D721Med (cell line): ENCODE measurements around the gene PAX5.

Experiments
- DNase-seq: peaks from one replicate; pipeline ENCODE4 v3.0.0; 2011; ENCODE audit warnings: low spot score; ENCODE audit not compliant: insufficient read length
- FAIRE-seq: peaks from 2 replicates; lab custom pipeline; 2011; peaks lifted over from hg19 to GRCh38; lab: Jason Lieb, UNC
- TF ChIP-seq, protein P1 (sequence below): IDR thresholded peaks from 2 replicates; pipeline ENCODE4 v1.5.1; 2012; ENCODE audit warnings: mild to moderate bottlenecking, control low read depth; ENCODE audit not compliant: insufficient read depth; ENCODE audit errors: missing control alignments

Gene PAX5

GRCh38 chr9:36842560-36843530, 191.2 kb downstream of the PAX5 start:
- FAIRE-seq (no peak), DNase-seq (no peak)
- TF ChIP-seq, protein P1, sequence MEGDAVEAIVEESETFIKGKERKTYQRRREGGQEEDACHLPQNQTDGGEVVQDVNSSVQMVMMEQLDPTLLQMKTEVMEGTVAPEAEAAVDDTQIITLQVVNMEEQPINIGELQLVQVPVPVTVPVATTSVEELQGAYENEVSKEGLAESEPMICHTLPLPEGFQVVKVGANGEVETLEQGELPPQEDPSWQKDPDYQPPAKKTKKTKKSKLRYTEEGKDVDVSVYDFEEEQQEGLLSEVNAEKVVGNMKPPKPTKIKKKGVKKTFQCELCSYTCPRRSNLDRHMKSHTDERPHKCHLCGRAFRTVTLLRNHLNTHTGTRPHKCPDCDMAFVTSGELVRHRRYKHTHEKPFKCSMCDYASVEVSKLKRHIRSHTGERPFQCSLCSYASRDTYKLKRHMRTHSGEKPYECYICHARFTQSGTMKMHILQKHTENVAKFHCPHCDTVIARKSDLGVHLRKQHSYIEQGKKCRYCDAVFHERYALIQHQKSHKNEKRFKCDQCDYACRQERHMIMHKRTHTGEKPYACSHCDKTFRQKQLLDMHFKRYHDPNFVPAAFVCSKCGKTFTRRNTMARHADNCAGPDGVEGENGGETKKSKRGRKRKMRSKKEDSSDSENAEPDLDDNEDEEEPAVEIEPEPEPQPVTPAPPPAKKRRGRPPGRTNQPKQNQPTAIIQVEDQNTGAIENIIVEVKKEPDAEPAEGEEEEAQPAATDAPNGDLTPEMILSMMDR = no peak

DNA sequence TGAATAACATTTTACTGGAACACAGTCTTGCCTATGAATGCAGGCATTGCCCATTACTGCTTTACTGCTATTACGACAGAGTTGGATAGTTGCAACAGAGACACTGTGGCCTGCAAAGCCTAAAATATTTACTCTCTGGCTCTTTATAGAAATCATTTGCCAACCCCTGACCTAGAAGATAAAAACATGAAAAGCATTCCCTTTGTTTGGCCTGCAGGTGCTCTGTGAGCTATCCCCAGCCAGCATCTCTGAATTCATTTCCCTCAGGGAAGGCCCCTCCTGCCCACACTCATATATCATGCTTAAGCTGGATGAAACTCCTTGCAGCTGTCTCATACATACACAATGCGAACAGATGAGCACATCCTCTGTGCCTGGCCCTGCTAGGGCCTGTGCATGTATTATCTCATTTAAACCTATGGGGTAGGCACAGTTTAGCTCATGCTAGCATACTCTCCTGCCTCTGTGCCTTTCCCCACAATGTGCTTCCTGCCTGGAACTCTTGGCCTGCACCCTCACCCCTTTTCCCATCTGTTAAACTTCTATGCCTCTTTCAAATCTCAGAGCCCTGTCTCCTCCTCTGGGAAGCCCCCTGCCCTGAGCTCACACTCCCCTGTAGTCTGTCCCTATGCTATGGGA, 193.1 kb downstream of the PAX5 start:
- DNase-seq (no peak), FAIRE-seq (no peak)

DNA sequence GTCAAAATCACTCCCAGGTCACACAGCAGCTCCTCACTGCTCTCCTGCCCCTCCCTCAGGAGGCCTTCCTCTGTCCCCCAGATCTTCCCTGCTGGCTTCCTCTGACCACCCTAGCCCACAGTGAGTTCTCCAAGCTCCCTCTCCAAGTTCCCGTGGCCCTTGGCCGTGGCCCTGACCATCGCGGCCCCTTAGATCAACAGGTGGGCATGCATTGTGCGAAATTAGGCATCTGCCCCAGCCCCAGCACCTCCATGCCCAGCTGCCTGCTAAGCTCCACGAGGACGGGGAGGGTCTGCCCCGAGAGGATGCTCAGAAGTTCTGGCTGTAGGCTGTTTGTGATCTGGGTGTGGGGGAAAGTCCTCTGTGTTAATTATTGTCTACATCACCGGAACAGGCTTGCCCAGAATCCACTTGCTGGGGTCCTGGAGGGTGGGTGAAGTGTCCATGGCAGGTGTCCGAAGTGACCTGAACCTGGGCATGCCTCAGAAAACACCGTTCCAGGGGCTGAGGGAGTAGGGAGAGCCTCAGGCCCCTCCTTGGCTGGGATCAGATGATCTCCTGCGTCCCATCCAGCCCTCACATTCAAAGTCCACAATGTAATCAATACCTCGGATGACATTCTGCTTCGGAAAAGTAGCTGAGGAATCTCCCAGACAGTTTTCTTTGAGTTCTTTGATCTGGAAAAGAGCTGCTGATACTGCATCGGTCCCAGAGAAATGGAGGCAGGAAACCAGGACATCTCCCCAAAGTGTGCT, 194.8 kb downstream of the PAX5 start:
- TF ChIP-seq, protein P1 = no peak
- DNase-seq = no peak
- FAIRE-seq = no peak

More for the DNA sequence above, 193.1 kb downstream of the PAX5 start:
- TF ChIP-seq, protein P1 = no peak

- TF ChIP-seq, protein P1 = no peak
- DNase-seq (no peak), FAIRE-seq (no peak)
Observed at GRCh38 chr9:36837431-36838405, 196.3 kb downstream of the PAX5 start.

DNA sequence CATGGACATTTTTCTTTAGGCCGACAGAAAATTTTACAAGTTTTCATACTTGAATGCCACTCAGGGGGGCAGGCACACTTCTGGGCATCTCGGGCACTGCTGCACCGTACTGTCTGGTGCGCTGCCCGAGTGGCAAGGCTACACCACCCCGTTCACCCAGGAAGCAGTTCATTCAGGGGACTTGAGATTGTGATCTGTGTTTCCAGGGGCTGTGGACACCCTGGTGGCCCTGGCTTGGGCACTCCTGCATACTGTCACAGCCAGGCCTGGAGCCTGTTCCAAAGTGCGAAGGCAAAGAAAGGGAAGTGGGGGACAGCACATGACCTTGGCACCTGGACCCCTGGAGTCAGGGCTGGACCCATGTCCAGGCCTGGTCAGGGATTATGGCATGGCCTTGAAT, 197.6 kb downstream of the PAX5 start:
- TF ChIP-seq, protein P1 = no peak
- FAIRE-seq (no peak), DNase-seq (no peak)
